OCI-LY1 (cell line): ENCODE data around the gene GRIP1.

ENCODE experiments used
- H2AFZ ChIP-seq: fragments of 200-600 bp; sonication (generic), shearing (Covaris generic); 2 replicates; pipeline ENCODE4 v1.6.0; 2014; ENCODE audit warnings: antibody characterized with exemption, mild to moderate bottlenecking, low read length
- H3F3A ChIP-seq: fragments of 200-600 bp; sonication (generic), shearing (Covaris generic); 2 replicates; pipeline ENCODE4 v1.6.0; 2014; ENCODE audit warnings: mild to moderate bottlenecking, antibody characterized with exemption, low read length, moderate library complexity; ENCODE audit not compliant: insufficient read depth
- H3K27ac ChIP-seq: fragments of 200-600 bp; sonication (generic); 2 replicates; pipeline ENCODE4 v1.5.1; 2014; ENCODE audit warnings: low read length, mixed run types, mild to moderate bottlenecking, low read depth; ENCODE audit not compliant: poor library complexity, severe bottlenecking
- H3K27me3 ChIP-seq: fragments of 200-600 bp; sonication (generic); 2 replicates; pipeline ENCODE4 v1.6.0; 2014; ENCODE audit warnings: antibody characterized with exemption, mild to moderate bottlenecking, low read length, moderate library complexity; ENCODE audit not compliant: insufficient read depth
- H3K36me3 ChIP-seq: fragments of 200-600 bp; sonication (generic); 2 replicates; pipeline ENCODE4 v1.6.1; 2014; ENCODE audit warnings: mild to moderate bottlenecking, antibody characterized with exemption, low read length, moderate library complexity, mixed read lengths; ENCODE audit not compliant: insufficient read depth
- H3K4me1 ChIP-seq: fragments of 200-600 bp; sonication (generic); 2 replicates; pipeline ENCODE4 v1.5.1; 2014; ENCODE audit warnings: mild to moderate bottlenecking, low read length, moderate library complexity; ENCODE audit not compliant: insufficient read depth, severe bottlenecking
- H3K4me2 ChIP-seq: fragments of 200-600 bp; sonication (generic), shearing (Covaris generic); 2 replicates; pipeline ENCODE4 v1.6.1; 2014; ENCODE audit warnings: low read length
- H3K4me3 ChIP-seq: fragments of 200-600 bp; sonication (generic); 2 replicates; pipeline ENCODE4 v1.5.1; 2014; ENCODE audit warnings: low read length, low read depth, mild to moderate bottlenecking, mixed read lengths; ENCODE audit not compliant: poor library complexity, severe bottlenecking
- H3K79me2 ChIP-seq: fragments of 200-600 bp; shearing (Covaris generic); 2 replicates; pipeline ENCODE4 v1.6.1; 2016; ENCODE audit warnings: mixed run types, low read length, mixed read lengths; ENCODE audit not compliant: insufficient read depth
- H3K9ac ChIP-seq: fragments of 200-600 bp; sonication (generic), shearing (Covaris generic); 2 replicates; pipeline ENCODE4 v1.6.1; 2014; ENCODE audit warnings: mild to moderate bottlenecking, low read length, mixed read lengths
- H3K9me2 ChIP-seq: fragments of 200-600 bp; sonication (generic), shearing (Covaris generic); 2 replicates; pipeline ENCODE4 v1.6.1; 2014; ENCODE audit warnings: low read depth, mild to moderate bottlenecking, low read length, mixed read lengths
- H3K9me3 ChIP-seq: fragments of 200-600 bp; shearing (Covaris generic); 2 replicates; pipeline ENCODE4 v1.6.1; 2014; ENCODE audit warnings: low read length, mixed read lengths
- H4K20me1 ChIP-seq: fragments of 200-600 bp; sonication (generic), shearing (Covaris generic); 2 replicates; pipeline ENCODE4 v1.6.0; 2016; ENCODE audit warnings: mild to moderate bottlenecking, low read length; ENCODE audit not compliant: insufficient read depth
- EZH2 ChIP-seq: fragments of 200-600 bp; sonication (generic), shearing (Covaris generic); IDR thresholded peaks from 2 replicates; pipeline ENCODE4 v1.8.0; 2017; ENCODE audit warnings: borderline replicate concordance, mixed run types, mild to moderate bottlenecking, antibody characterized with exemption, low read length, moderate library complexity, mixed read lengths
- TF ChIP-seq, protein P1 (sequence below): fragments of 200-600 bp; sonication (generic), shearing (Covaris generic); IDR thresholded peaks from 2 replicates; pipeline ENCODE4 v1.5.1; 2017; ENCODE audit warnings: mild to moderate bottlenecking, antibody characterized with exemption, low read length, moderate library complexity, mixed read lengths

The GRIP1 gene

GRCh38 chr12:66365718-66366490 lies 313.0 kb downstream of the GRIP1 start:
- H3K9ac ChIP-seq, result no peak overlapping the region
- H3K36me3 ChIP-seq, result no peaks in the 10 kb centered on the region
- H3K27me3 ChIP-seq, result no peaks in the 10 kb centered on the region
- TF ChIP-seq, protein P1, sequence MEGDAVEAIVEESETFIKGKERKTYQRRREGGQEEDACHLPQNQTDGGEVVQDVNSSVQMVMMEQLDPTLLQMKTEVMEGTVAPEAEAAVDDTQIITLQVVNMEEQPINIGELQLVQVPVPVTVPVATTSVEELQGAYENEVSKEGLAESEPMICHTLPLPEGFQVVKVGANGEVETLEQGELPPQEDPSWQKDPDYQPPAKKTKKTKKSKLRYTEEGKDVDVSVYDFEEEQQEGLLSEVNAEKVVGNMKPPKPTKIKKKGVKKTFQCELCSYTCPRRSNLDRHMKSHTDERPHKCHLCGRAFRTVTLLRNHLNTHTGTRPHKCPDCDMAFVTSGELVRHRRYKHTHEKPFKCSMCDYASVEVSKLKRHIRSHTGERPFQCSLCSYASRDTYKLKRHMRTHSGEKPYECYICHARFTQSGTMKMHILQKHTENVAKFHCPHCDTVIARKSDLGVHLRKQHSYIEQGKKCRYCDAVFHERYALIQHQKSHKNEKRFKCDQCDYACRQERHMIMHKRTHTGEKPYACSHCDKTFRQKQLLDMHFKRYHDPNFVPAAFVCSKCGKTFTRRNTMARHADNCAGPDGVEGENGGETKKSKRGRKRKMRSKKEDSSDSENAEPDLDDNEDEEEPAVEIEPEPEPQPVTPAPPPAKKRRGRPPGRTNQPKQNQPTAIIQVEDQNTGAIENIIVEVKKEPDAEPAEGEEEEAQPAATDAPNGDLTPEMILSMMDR, result no peak
- TF ChIP-seq EZH2, result no peak
- H4K20me1 ChIP-seq, result no peaks in the 10 kb centered on the region
- H3K27ac ChIP-seq, result no peak overlapping the region
- H3F3A ChIP-seq, result no peaks in the 10 kb centered on the region
- H3K4me1 ChIP-seq, result no peaks in the 10 kb centered on the region
- no peaks in the 10 kb centered on the region for H3K79me2 ChIP-seq
- H3K4me2 ChIP-seq, result no peak overlapping the region
- H3K9me2 ChIP-seq, result no peaks in the 10 kb centered on the region
- no peaks in the 10 kb centered on the region for H3K9me3 ChIP-seq
- H3K4me3 ChIP-seq, result no peak overlapping the region
- no peak overlapping the region for H2AFZ ChIP-seq

GRCh38 chr12:66361703-66362102 lies 317.2 kb downstream of the GRIP1 start:
- H2AFZ ChIP-seq, result no peak overlapping the region
- H3K4me1 ChIP-seq, result no peaks in the 10 kb centered on the region
- H3K79me2 ChIP-seq, result no peaks in the 10 kb centered on the region
- no peaks in the 10 kb centered on the region for H3K36me3 ChIP-seq
- no peak overlapping the region for H3K4me2 ChIP-seq
- no peaks in the 10 kb centered on the region for H4K20me1 ChIP-seq
- no peaks in the 10 kb centered on the region for H3K9me3 ChIP-seq
- no peak for TF ChIP-seq EZH2
- TF ChIP-seq, protein P1, result no peak
- no peak overlapping the region for H3K4me3 ChIP-seq
- no peak overlapping the region for H3K27ac ChIP-seq
- no peak overlapping the region for H3K9ac ChIP-seq
- no peaks in the 10 kb centered on the region for H3F3A ChIP-seq
- no peaks in the 10 kb centered on the region for H3K27me3 ChIP-seq
- H3K9me2 ChIP-seq, result no peaks in the 10 kb centered on the region

GRCh38 chr12:66359300-66359699 lies 319.6 kb downstream of the GRIP1 start:
- H3K9me2 ChIP-seq, result no peaks in the 10 kb centered on the region
- H3K4me1 ChIP-seq, result no peaks in the 10 kb centered on the region
- H2AFZ ChIP-seq, result no peak overlapping the region
- no peak overlapping the region for H3K4me3 ChIP-seq
- no peak overlapping the region for H3K27ac ChIP-seq
- TF ChIP-seq, protein P1, result no peak
- no peaks in the 10 kb centered on the region for H4K20me1 ChIP-seq
- no peaks in the 10 kb centered on the region for H3K27me3 ChIP-seq
- H3K4me2 ChIP-seq, result no peak overlapping the region
- H3F3A ChIP-seq, result no peaks in the 10 kb centered on the region
- H3K36me3 ChIP-seq, result no peaks in the 10 kb centered on the region
- H3K9me3 ChIP-seq, result no peaks in the 10 kb centered on the region
- no peaks in the 10 kb centered on the region for H3K79me2 ChIP-seq
- H3K9ac ChIP-seq, result no peak overlapping the region
